Loucy (cell line): ENCODE measurements around the gene ZBTB38.

Experiments
- H2AFZ ChIP-seq: fragments of 200-600 bp; sonication (generic); 2 replicates; pipeline ENCODE4 v1.6.0; 2016; ENCODE audit warnings: antibody characterized with exemption, mild to moderate bottlenecking, low read length, moderate library complexity
- H3F3A ChIP-seq: fragments of 200-600 bp; 2 replicates; pipeline ENCODE4 v1.6.0; 2016; ENCODE audit warnings: antibody characterized with exemption, low read depth, mild to moderate bottlenecking
- H3K27me3 ChIP-seq: fragments of 200-600 bp; sonication (generic); 2 replicates; pipeline ENCODE4 v1.6.1; 2014; ENCODE audit warnings: low read length, mild to moderate bottlenecking; ENCODE audit not compliant: insufficient read depth, poor library complexity, severe bottlenecking
- H3K36me3 ChIP-seq: fragments of 200-600 bp; sonication (generic); 2 replicates; pipeline ENCODE4 v1.6.1; 2016; ENCODE audit warnings: low read length; ENCODE audit not compliant: insufficient read depth
- H3K4me1 ChIP-seq: fragments of 200-600 bp; sonication (generic); 2 replicates; pipeline ENCODE4 v1.5.1; 2014; ENCODE audit warnings: low read length, mild to moderate bottlenecking; ENCODE audit not compliant: insufficient read depth, poor library complexity, severe bottlenecking
- H3K4me2 ChIP-seq: fragments of 200-600 bp; sonication (generic); 2 replicates; pipeline ENCODE4 v1.6.0; 2014; ENCODE audit warnings: antibody characterized with exemption, low read length, low read depth, mild to moderate bottlenecking; ENCODE audit not compliant: poor library complexity, severe bottlenecking
- H3K4me3 ChIP-seq: fragments of 200-600 bp; sonication (generic); 2 replicates; pipeline ENCODE4 v1.5.1; 2014; ENCODE audit warnings: low read length, mild to moderate bottlenecking, mixed read lengths; ENCODE audit not compliant: poor library complexity, severe bottlenecking
- H3K79me2 ChIP-seq: fragments of 200-600 bp; sonication (generic); 2 replicates; pipeline ENCODE4 v1.6.1; 2014; ENCODE audit warnings: low read length; ENCODE audit not compliant: insufficient read depth
- H3K9ac ChIP-seq: fragments of 200-600 bp; sonication (generic); 2 replicates; pipeline ENCODE4 v1.6.0; 2014; ENCODE audit warnings: mild to moderate bottlenecking, low read depth, low read length, moderate library complexity; ENCODE audit not compliant: poor library complexity, severe bottlenecking
- H3K9me2 ChIP-seq: fragments of 200-600 bp; sonication (generic); replicated peaks from 2 replicates; pipeline ENCODE4 v1.6.1; 2016; ENCODE audit warnings: low read depth, low read length, mixed read lengths
- H3K9me3 ChIP-seq: fragments of 200-600 bp; sonication (generic); 2 replicates; pipeline ENCODE4 v1.6.1; 2014; ENCODE audit warnings: mild to moderate bottlenecking, antibody characterized with exemption, low read length, low read depth; ENCODE audit not compliant: insufficient read depth
- H4K20me1 ChIP-seq: fragments of 200-600 bp; sonication (generic); 2 replicates; pipeline ENCODE4 v1.6.0; 2014; ENCODE audit warnings: antibody characterized with exemption, low read length, mild to moderate bottlenecking; ENCODE audit not compliant: insufficient read depth, poor library complexity, severe bottlenecking
- CTCF ChIP-seq: fragments of 200-600 bp; sonication (generic); conservative IDR thresholded peaks from 2 replicates; pipeline ENCODE4 v1.5.1; 2014; ENCODE audit warnings: mild to moderate bottlenecking, antibody characterized with exemption, low read length
- EZH2phosphoT487 ChIP-seq: fragments of 200-600 bp; IDR thresholded peaks from 2 replicates; pipeline ENCODE4 v1.6.1; 2018; ENCODE audit warnings: antibody characterized with exemption, mild to moderate bottlenecking, moderate library complexity, borderline replicate concordance

Gene ZBTB38

DNA sequence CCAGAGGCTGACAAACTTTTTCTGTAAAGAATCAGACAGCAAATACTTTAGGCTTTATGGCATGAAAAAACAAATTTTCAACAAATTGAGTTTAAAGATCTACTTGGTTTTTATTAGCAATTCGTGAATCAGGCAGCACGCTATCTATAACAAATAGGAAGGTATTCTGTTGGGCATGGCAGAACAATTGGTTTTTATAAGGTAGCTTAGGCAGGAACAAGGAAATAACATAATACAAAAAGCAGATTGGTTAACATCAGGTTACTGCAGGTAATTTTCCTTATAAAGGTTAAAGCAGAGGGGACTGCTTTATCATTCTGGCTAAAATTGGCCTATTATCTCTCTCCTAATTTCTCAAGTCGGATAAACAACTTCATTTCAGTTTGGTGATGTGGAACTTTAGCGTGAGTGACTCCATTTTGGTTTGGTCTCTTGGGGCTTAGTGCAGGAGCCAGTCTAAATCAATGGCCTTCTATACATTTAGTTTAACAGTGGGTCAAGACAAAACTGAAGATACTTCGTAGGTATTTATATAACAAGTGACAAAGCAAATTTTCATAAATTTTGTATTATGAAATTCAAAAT is 26.8 kb downstream of the ZBTB38 start:
- H3K9me3 ChIP-seq = no peaks in the 10 kb centered on the region; the same call in 1 of the 2 replicates
- TF ChIP-seq EZH2phosphoT487 (no peak), CTCF (no peak)
- no peaks in the 10 kb centered on the region for H3F3A ChIP-seq
- no peak overlapping the region for H3K9ac ChIP-seq
- no peak overlapping the region for H3K4me3 ChIP-seq
- H3K79me2 ChIP-seq = no peaks in the 10 kb centered on the region
- no peaks in the 10 kb centered on the region for H3K36me3 ChIP-seq
- no peaks in the 10 kb centered on the region for H3K27me3 ChIP-seq
- H3K4me1 ChIP-seq = peaks cover 3% of the 10 kb centered on the region
- H3K4me2 ChIP-seq = no peak overlapping the region
- H2AFZ ChIP-seq = no peak overlapping the region
- no peaks in the 10 kb centered on the region for H4K20me1 ChIP-seq
- H3K9me2 ChIP-seq = no peaks in the 10 kb centered on the region

GRCh38 chr3:141397996-141398395 is 29.7 kb downstream of the ZBTB38 start:
- Histone ChIP-seq H3K36me3 (no peaks in the 10 kb centered on the region), H3K9me2 (no peaks in the 10 kb centered on the region), H3K9ac (no peak overlapping the region), H3K79me2 (no peaks in the 10 kb centered on the region), H2AFZ (no peak overlapping the region), H3F3A (no peaks in the 10 kb centered on the region), H3K4me3 (no peak overlapping the region), H4K20me1 (no peaks in the 10 kb centered on the region), H3K4me2 (no peak overlapping the region), H3K4me1 (peaks cover 3% of the 10 kb centered on the region), H3K27me3 (no peaks in the 10 kb centered on the region), H3K9me3 (no peaks in the 10 kb centered on the region; the same call in 1 of the 2 replicates)
- TF ChIP-seq CTCF (no peak), EZH2phosphoT487 (no peak)

GRCh38 chr3:141399200-141399599 is 30.9 kb downstream of the ZBTB38 start:
- Histone ChIP-seq H3K36me3 (no peaks in the 10 kb centered on the region), H3K9ac (no peak overlapping the region), H3K9me3 (no peaks in the 10 kb centered on the region; the same call in 1 of the 2 replicates), H3K79me2 (no peaks in the 10 kb centered on the region), H3K4me1 (peaks cover 3% of the 10 kb centered on the region), H4K20me1 (no peaks in the 10 kb centered on the region), H3K27me3 (no peaks in the 10 kb centered on the region), H3K4me3 (no peak overlapping the region), H2AFZ (no peak overlapping the region), H3K9me2 (no peaks in the 10 kb centered on the region), H3K4me2 (no peak overlapping the region), H3F3A (no peaks in the 10 kb centered on the region)
- no peak for TF ChIP-seq EZH2phosphoT487
- TF ChIP-seq CTCF = no peak
